Left lobe of liver (tissue), 2 donors: ENCODE measurements around the gene COL19A1. TPM values are rescaled to one million over a fixed set of nuclear protein-coding genes. Genes with fewer than 3 reads are reported as not detected.
"Not testable (repeated sequence)": the region's sequence is repeated elsewhere in the genome, so short reads cannot be mapped to it uniquely, and the experiment has no call there.

Experiments used
- ATAC-seq: fragments of 200-7000 bp; cut with Tn5 transposase; one replicate; pipeline ENCODE4 v1.9.1; 2020; ENCODE audit warnings: mild to moderate bottlenecking, moderate library complexity
- DNase-seq: peaks from one replicate; pipeline ENCODE4 v3.0.0-alpha.2; 2020; ENCODE audit warnings: low spot score
- total RNA-seq: library from RNA; stranded (reverse); gene quantifications from one replicate; pipeline ENCODE4 v1.2.1, GENCODE V29; 2021
- donor health status: DM: no; HTN: no; CAD: no; lungs with moderate emphysema.
- donor health status: DM: no; HTN: yes; CAD: no.

The COL19A1 gene
- total RNA-seq: 0.10 TPM

DNA sequence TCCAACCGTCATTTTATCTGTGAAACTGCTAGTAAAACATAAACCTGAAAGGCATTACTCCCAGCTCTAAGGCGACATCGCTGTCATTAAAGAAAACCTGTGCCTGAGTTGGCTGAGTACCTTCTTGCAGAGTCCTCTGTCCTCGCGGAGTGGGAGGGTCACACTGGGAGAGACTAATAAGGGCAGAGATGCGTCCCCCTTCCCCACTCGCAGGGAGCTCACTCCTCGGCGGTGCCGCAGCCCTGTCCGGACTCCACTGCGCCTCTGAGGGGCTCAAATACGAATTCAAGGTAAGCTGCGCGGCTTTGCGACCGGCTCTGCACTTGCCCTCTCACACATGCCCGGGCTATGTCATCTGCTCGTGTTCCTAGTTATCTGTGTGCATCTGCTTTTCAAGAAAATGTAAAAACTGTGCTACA is at the start of gene COL19A1:
Gene COL19A1 (plus strand): TSS at position 206 of the 419 bp plus-strand sequence. CDS start 13,012 bp downstream, outside the sequence.
- peak; percentile 64 for ATAC-seq
- peak; percentile 49 for DNase-seq

DNA sequence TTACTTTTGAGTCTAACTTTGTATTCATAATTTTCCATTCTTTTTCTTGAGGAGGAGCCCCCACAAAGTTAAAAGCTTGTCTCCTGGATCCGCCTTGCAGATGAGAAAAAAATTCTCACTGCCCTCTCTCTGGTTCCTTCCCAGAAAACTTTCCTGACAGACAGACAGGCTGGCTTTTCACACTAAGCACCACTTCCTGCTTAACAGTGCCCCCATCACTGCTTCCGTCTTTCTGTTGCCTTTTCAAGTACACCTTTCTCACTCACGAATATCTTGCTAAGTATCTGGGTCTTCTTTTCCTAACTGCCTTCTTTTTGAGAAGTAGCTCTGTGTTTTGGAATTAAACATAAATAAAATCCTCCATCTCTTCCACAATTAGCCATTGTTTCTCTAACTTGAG is 49.8 kb upstream of the COL19A1 start:
- ATAC-seq (no peak), DNase-seq (no peak)

DNA sequence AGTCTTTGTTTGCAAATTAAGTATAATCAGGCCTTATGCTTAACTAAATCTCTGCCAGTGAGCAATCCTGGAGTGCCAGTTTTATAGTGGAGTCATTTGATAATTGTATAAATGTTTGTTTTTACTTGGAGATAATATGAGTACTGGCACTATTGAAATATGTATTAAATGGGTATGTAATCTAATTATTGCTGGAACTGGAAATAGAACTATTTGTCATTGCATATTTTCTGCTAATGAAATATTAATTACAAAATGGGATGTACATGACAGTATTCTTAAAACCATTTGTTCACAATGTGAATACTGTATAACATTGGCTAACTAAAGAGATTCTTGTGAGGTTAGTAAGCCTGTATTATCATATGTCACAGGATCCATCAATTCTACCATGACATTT is 49.0 kb upstream of the COL19A1 start:
- no peak for ATAC-seq
- no peak for DNase-seq

DNA sequence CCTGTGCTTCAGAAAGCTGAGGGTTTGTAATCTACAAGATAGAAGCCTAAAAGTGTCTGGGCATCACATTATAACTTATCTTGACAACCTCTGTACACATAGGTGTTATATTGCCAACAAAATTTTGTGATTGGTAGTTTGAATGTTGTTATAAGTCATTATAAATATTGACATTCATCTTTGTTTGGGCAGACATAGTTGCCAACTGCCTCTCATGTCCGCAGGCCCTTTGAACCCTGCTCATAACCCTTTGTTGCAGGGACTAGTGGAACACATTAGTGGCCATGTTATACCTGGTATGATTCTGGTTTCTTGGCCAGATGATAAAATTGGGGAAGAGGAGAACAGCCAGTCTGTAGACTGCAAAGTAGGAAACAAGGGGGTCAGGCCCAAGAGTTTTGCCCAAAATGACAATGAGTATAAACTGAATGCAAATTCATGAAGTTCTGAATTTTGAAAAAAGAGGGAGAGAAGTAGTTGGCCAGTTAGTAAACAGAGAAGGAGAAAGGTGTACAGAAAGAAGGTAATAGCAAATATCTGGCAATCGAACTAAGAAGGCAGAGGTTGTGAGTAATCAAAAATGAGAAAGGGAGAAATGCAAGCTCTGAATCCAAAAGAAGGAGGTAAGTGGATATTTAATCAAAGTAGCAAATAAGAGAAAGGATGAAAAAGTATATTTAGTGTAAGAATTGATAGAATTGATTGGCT is 48.0 kb upstream of the COL19A1 start:
- peak; percentile 61 for DNase-seq

DNA sequence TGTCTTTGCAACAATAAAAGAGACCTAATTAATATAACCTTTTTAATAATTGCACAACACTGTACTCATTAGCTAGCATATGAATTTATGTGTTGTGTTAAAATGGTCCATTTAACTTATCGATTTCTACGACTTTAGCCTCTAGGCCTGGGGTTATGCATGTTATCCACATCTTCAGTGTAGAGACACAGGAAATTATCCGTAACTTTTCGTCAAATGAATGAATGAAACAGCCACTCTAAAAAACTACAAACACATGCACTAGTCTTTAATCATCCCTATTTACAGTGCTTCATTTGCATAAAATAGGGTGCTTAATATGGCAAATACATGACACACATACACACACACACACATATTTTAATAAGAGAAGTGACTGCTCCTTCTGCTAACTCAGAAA is 47.2 kb upstream of the COL19A1 start:
- no peak for DNase-seq
- ATAC-seq: no peak

More for the DNA sequence above, 48.0 kb upstream of the COL19A1 start:
- ATAC-seq: peak; percentile 97

DNA sequence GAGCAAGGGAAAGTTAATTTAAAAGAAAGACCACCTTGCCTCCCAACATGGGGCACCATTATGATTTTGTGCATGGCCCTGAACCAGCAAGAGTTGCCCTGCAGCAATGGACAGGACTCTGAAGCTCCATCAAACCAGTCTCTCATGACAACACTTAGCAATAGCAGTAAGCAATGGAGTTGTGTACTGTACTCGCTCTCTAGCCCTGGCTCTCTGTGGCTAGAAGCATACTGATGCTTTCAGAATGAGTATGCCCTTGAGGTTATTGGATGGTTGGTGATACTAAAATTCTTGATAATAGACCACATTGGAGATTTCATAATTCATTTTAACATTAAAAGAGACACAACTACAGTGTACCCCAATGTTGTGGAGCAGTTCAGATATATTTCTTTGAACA is 46.3 kb upstream of the COL19A1 start:
- no peak for ATAC-seq
- no peak for DNase-seq

DNA sequence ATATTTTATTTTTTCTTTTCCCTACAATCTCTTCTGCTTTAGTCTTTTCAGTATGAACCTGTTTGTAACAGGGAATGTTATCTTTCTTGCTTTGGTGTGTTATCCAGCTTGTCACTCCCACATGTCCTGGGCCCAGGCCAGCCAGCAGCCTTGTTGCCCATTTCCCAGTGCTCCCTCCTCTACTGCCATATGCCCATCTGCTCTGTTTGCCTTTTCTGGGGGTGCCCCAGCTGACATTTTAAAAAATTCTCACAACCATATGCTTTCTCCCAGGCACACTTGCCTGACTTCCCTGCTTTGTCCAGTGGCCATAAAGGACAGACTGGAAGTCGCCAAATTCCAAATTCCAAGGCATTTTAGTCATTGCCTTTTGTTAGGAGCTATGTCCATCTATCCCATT is 45.9 kb upstream of the COL19A1 start:
- DNase-seq (no peak), ATAC-seq (no peak)

DNA sequence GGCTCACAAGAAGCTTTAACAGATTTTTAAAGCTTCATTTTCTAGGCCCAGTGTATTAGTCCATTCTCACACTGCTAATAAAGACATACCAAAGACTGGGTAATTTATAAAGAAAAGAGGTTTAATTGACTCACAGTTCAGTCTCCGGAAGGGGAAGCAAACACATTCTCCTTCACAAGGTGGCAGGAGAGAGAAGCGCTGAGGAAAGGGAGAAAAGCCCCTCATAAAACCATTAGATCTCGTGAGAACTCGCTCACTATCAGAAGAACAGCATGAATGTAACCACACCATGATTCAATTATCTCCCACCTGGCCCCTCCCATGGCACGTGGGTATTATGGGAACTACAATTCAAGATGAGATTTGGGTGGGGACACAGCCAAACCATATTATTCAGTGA is 42.0 kb upstream of the COL19A1 start:
- not testable (repeated sequence) for DNase-seq
- peak; percentile 12 for ATAC-seq

DNA sequence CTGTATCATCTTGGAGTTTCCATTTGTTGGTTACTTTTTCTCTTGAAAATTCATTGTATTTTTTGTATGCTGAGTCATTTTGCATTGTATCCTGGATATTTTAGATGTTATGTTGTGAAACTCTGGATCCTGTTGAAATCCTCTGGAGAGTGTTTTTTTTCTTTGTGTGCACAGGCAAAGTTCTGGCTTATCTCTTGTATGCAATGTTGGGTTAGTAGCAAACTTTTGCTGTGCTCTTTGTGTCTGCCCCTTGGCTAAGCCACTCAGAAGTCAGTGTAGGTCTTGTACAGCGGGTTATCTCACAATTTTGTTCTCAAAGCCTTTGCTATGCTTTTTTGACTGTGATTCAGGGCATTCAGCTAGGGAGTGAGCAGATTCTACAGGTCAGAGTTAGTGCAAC is 40.5 kb upstream of the COL19A1 start:
- peak; percentile 68 for DNase-seq
- ATAC-seq: peak; percentile 99

DNA sequence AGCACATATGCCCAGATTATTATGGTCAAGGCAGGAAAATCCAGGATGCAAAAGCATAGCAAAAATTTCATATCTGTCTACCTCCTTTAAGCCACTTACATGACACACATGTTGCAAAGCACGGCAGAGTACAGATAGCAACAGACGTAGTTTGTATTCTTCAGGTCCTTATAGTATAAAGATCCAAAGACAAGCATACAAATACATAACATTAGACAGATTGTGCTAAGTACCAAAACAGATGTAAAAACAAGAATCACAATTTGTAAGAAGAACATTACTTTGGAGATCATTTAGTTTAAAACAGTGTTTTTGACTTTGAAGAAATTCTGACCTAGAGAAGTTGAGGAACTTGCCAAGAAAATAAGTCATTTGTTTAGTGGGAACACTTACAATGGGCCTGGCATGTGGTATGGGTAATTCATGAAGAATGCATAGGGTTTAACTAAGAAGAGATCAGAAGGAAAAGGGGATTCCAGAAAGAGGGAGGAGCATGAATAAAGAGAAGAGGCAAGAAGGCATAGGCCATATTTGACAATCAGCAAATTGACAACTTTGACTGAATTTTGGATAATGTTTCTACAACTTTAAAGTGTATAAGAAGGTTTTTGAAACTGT is 39.0 kb upstream of the COL19A1 start:
- DNase-seq (no peak), ATAC-seq (no peak)

DNA sequence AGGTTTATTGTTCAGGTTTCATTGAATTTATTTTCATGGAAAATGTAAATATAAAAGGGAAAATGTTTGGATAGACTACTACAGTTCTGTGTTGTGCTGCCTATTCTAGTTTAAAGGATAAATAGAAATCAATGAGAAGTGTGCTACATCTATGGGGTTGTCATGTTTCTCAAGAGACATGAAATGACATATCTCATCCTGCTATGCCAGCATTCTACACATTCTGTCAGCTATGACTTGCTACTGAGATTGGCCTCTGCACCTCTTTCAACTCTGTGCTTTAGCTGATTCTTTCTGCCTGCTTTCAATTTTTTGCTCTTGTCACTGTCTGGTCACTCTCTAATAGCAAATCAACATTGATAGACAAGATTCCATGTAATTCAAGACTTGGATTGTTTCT is 33.8 kb upstream of the COL19A1 start:
- no peak for ATAC-seq
- DNase-seq: no peak

DNA sequence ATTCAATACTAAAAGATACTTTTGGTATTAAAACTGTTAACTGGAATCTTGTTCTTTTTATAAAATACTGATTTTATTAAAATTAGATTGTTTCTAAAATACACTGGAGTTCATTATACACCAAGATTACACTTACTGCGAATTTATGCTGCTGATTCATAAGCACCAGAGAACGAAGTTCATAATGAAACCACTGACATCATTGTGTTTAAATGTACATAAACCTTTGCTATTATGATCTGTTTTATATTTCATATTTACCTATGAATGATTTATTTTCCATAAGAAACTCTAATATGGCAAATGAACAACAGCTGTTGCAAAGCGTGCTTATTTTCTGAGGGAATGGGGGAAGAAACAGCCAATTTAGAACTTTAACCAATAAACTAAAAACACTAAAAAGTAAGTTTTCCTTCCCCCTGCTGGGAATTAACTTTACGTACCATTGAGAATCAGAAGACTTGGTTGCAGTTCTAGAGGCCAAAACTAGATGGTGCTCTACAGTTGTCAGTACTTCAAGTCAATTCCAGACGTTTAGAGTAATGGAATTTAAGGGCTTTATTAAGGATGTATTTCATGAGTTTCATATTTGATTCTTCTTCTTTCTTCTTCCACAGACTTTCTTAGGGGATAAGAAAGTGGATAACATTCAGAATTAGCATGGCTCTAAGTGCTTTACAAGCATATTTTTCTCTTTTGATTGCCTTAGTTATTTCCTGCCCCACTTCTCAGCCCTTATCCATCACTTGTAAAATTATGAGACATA is 30.8 kb upstream of the COL19A1 start:
- ATAC-seq: peak; percentile 99
- no peak for DNase-seq

DNA sequence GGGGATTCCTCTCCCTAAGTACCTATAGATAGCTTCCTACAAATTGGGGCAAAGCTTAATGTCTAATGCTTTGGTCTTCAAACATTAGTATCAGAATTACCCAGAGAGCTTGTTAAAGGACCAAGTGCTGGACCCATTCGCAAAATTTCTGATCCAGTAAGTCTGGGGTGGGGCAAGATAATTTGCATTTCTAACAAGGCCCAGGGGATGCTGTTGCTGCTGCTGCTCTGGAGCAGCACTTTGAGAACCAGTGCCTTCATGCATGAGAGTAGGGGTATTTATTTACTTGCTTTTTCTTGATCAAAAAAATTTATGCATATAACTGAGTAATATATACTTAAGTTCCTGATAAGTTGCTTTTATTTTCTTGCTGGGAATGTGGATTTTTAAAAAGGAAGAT is 24.5 kb upstream of the COL19A1 start:
- ATAC-seq (no peak), DNase-seq (no peak)

DNA sequence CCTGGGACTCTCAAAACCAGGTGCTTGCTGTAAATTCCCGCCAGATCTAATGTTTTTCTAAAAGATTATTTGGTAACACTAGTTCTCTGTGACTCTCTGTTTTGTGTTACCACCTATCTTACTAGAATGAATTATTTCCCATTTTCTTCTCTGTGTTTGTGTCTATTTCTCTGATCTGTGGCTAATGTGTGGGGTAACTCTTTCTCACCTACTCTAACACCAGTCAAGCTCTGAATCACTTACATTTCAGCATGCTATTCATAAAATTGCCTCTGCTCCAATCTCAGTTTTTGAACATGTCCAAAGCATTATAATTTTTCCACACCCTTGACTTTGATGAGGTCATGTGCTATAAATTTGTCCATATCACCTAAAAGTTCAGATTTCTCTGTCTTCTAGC is 23.2 kb upstream of the COL19A1 start:
- ATAC-seq: no peak
- no peak for DNase-seq

DNA sequence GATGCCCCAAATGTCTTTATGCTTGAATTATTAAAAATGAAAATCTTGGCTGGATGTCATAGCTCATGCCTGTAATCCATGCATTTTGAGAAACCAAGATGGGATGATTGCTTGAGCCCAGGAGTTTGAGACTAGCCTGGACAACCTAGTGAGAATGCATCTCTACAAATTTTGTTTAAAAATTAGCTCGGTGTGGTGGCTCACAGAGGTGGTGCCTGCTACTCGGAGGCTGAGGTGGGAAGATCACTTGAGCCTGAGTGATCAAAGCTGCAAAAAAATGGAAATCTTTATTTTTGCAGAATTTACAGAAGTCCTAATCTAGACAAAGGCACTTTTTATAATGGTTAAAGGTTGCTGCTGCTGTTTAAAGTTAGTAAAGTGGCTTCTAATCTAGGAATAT is 20.0 kb upstream of the COL19A1 start:
- no peak for DNase-seq
- peak; percentile 68 for ATAC-seq

DNA sequence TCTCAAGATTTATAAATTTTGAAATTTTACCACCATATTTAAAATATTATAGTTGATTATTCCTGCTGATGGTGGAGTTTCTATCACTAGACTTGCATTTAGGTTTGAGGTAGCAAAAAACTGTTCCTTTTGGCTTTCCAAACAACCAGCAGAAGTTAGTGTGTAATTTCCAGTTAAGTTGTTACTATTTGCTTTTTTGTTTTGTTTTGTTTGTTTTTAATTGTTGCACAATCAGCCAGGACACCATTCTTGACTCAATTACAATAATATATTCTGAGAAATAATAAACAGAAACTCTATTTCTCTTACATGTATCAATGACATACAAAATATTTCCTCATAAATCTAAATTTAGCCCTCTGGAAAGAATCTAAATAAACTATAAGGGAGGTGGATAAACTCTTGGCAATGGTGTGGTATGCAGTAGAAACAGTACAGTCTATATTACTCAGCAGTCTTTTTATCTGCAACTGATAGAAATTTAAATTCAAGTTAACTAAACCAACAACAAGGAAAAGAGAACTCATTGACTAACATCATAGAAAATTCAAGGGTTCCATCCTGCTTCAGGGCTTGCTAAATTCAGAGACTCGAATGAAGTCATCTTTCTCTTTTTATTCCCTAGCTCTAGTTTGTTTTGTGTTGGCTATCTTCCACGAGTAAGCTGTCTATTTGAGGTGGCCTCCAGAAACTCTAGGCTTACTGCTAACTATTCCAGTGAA is 19.4 kb upstream of the COL19A1 start:
- no peak for DNase-seq
- peak; percentile 67 for ATAC-seq

DNA sequence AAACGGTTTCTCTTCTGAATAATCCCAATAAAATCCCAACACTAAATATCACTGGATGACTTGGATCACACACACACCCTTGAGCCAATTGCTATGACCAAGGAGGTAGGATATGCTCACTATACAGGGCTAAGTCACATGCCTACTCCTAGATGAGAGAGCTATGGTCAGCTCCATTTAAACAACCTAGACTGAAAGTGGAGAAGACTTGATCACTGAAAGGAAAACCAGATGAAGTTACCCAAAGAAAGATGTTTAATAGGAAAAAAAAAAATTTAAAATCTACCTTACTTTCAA is 18.9 kb upstream of the COL19A1 start:
- DNase-seq: no peak
- peak; percentile 29 for ATAC-seq

DNA sequence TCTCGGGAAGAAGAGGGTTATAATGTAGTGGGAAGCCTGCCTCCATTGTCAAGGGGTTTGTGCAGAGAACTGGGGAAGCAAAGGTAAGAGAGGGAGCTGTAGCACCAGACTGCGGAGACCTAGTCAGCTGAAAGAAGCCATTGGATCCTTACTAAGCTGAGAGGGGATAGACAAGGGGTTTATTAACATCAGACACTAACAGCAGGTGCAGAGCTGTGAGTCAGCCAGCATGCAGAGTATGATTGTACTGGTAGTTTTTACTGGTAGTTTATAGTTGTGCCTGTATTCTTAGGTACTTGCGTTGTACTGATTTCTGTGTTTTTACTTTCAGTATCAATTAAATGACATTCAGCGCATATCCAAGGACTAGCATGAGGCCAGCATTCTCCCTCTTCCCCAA is 17.8 kb upstream of the COL19A1 start:
- DNase-seq (no peak), ATAC-seq (no peak)

DNA sequence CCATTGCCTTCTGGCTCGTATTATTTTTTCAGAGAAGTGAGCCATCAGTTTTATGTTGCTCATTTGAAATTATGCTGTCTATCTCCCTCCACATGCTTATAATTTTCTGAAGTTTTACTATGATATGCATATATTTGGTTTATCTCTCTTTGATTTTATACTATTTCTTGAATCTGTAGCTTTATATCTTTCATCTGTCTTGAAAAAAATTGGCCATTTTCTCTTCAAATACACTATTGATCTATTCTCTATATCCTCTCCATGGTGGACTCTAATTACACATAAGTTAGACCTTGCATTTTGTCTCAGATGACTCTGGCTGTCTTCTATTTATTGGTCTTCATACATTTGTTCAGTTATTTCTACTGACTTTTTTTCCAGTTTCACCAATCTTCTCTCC is 13.7 kb upstream of the COL19A1 start:
- no peak for DNase-seq

DNA sequence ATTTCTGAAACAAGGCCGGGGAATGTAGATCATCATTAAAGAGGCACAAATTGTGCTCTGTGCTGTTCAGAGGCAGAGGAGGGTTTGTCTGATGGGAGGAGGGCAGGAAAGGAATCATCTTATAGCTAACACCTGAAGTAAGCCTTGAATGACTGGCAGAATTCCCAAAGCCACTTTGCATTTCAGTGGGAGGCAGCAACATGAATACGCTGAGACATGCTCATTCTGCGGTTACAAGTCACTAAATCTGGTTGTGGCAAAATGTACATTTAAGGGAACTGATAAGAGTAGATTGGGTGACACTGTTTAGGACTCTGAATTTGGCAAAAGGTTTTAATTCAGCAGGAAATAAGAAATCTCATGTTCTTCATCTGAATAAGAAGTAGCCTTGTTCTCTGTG is 4.4 kb upstream of the COL19A1 start:
- ATAC-seq (no peak), DNase-seq (no peak)

More for the DNA sequence above, 13.7 kb upstream of the COL19A1 start:
- ATAC-seq: no peak

DNA sequence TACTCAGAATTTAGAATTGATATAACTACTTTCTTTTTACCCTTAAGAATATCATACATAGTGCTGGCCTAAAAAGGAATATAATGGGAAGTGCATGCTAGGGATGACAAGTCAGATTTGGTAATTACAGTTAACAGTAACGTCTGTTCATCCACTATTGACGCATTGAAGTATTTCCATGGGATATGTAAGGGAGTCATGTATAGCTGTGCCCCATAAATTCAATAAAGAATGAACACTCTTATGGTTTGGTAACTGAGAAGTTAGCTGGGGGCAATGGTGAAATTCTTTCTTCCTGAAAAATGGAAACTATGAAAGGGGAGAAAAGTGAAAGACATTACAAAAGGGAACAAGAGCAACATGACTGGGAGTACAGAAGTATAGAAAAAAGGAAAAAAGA is 2.6 kb upstream of the COL19A1 start:
- no peak for ATAC-seq
- DNase-seq: no peak

DNA sequence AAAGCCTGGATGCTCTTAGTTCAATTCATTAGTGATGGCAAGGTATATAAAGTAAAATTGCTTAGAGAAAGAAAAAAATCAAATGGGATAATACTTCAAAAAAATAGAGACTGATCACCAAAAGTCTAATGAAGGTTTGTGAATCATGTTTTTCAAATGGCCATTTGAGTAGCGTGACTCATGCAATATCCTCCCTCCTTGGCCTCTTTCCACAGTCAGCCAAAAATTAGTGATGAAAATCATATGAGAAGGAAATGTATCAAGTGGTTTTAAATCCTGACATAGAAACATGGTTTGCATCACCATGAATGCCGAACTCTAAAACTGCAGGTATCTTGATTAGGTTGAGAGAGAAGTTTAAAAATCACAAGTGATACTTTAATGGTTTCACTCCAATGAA is 1.2 kb upstream of the COL19A1 start:
- DNase-seq (no peak), ATAC-seq (no peak)
